HG02943 (cell line): ENCODE data around the gene DNASE1L2.

Source experiments
- ATAC-seq: cut with Tn5 transposase; IDR thresholded peaks from one replicate; pipeline ENCODE4 v1.9.1; 2021; ENCODE audit warnings: mild to moderate bottlenecking, low read depth, moderate library complexity; ENCODE audit not compliant: unreplicated experiment

DNASE1L2 gene

GRCh38 chr16:2223221-2223941, 12.9 kb upstream of the DNASE1L2 start, which contains the start of gene E4F1:
E4F1 (plus strand) TSS chr16:2223591; CDS start chr16:2223614, 23 bp downstream.
- ATAC-seq = peak; percentile 94

- ATAC-seq = peak; percentile 15
These were observed 12.2 kb upstream of the DNASE1L2 start for GRCh38 chr16:2223942-2224486.

- no peak for ATAC-seq
These were observed 9.9 kb upstream of the DNASE1L2 start for GRCh38 chr16:2226245-2226793.

- ATAC-seq = no peak
These were observed 9.3 kb upstream of the DNASE1L2 start for GRCh38 chr16:2226918-2227317.

- no peak for ATAC-seq
These were observed 8.0 kb upstream of the DNASE1L2 start for GRCh38 chr16:2228161-2228824.

GRCh38 chr16:2229091-2229490, 7.2 kb upstream of the DNASE1L2 start:
- no peak for ATAC-seq

GRCh38 chr16:2229632-2230250, 6.5 kb upstream of the DNASE1L2 start:
- ATAC-seq = no peak

- no peak for ATAC-seq
These were observed 5.9 kb upstream of the DNASE1L2 start for GRCh38 chr16:2230376-2230775.

GRCh38 chr16:2231016-2231931, 5.0 kb upstream of the DNASE1L2 start:
- no peak for ATAC-seq

GRCh38 chr16:2232094-2232990, 3.9 kb upstream of the DNASE1L2 start:
- no peak for ATAC-seq

- ATAC-seq = no peak
These were observed 3.0 kb upstream of the DNASE1L2 start for GRCh38 chr16:2233046-2233775.

- ATAC-seq = no peak
These were observed 2.1 kb upstream of the DNASE1L2 start for GRCh38 chr16:2233872-2234812.

- ATAC-seq = no peak
These were observed 1.5 kb upstream of the DNASE1L2 start for GRCh38 chr16:2234813-2235170.

- no peak for ATAC-seq
These were observed 1.0 kb upstream of the DNASE1L2 start for GRCh38 chr16:2235234-2235651.

- no peak for ATAC-seq
These were observed 428 bp upstream of the DNASE1L2 start for GRCh38 chr16:2235695-2236336.

GRCh38 chr16:2237102-2237482, 848 bp downstream of the DNASE1L2 start:
- ATAC-seq = no peak
